IMR-90 (cell line): ENCODE data around the gene HNRNPLL. TPM values are rescaled to one million over a fixed set of nuclear protein-coding genes. Genes with fewer than 3 reads are reported as not detected.

Experiments used
- ATAC-seq: fragments of 200-7000 bp; cut with Tn5 transposase; 2 replicates; pipeline ENCODE4 v1.9.1; 2020; ENCODE audit warnings: low read depth, mild to moderate bottlenecking, moderate library complexity
- BruUV-seq: library from RNA; stranded (reverse); fragments of 400-500 nt; replicated peaks from 2 replicates; lab custom pipeline; 2021; lab: Mats Ljungman, UMichigan
- CTCF ChIA-PET: fragments of 300-600 bp; formaldehyde crosslinking; extraction: SDS; loops from one replicate; lab custom pipeline; 2021; ENCODE audit warnings: antibody characterized with exemption; lab: Yijun Ruan, JAX
- POLR2A ChIA-PET: fragments of 300-600 bp; sonication (Branson Sonifier 250); formaldehyde crosslinking; loops from one replicate; lab custom pipeline; 2022; ENCODE audit warnings: antibody characterized with exemption; ENCODE audit not compliant: unreplicated experiment; lab: Charles Lee
- DNase-seq: peaks from one replicate; pipeline ENCODE4 v3.0.0; 2013
- H2AFZ ChIP-seq: replicated peaks from 2 replicates; pipeline ENCODE3; 2013; ENCODE audit warnings: low read length, mild to moderate bottlenecking; ENCODE audit not compliant: poor library complexity
- H2AK5ac ChIP-seq: 2 replicates; pipeline ENCODE4 v1.6.1; 2013; ENCODE audit warnings: low read depth, low read length, inconsistent platforms
- H2AK9ac ChIP-seq: replicated peaks from 2 replicates; pipeline ENCODE3; 2013; ENCODE audit warnings: mild to moderate bottlenecking, low read depth, low read length, moderate library complexity; ENCODE audit not compliant: poor library complexity
- H2BK120ac ChIP-seq: 2 replicates; pipeline ENCODE4 v1.6.1; 2013; ENCODE audit warnings: low read depth, low read length, inconsistent platforms
- H2BK15ac ChIP-seq: 3 replicates; pipeline ENCODE4 v1.6.1; 2013; ENCODE audit warnings: low read depth, low read length, inconsistent platforms
- H2BK20ac ChIP-seq: 2 replicates; pipeline ENCODE4 v1.6.1; 2013; ENCODE audit warnings: low read depth, mild to moderate bottlenecking, inconsistent platforms, low read length, moderate library complexity
- H2BK5ac ChIP-seq: 2 replicates; pipeline ENCODE4 v1.6.1; 2013; ENCODE audit warnings: mild to moderate bottlenecking, low read depth, low read length, inconsistent platforms; ENCODE audit not compliant: poor library complexity, severe bottlenecking
- H3K14ac ChIP-seq: replicated peaks from 2 replicates; pipeline ENCODE4 v1.6.1; 2013; ENCODE audit warnings: low read depth, low read length, inconsistent platforms
- H3K18ac ChIP-seq: 2 replicates; pipeline ENCODE4 v1.6.1; 2013; ENCODE audit warnings: low read depth, low read length, control low read depth
- H3K23ac ChIP-seq: 2 replicates; pipeline ENCODE4 v1.6.1; 2013; ENCODE audit warnings: low read depth, low read length, inconsistent platforms
- H3K27ac ChIP-seq: 2 replicates; pipeline ENCODE4 v1.5.1; 2013; ENCODE audit warnings: mild to moderate bottlenecking, control low read depth, low read length; ENCODE audit not compliant: insufficient read depth
- H3K27me3 ChIP-seq: 2 replicates; pipeline ENCODE4 v1.6.1; 2013; ENCODE audit warnings: low read length; ENCODE audit not compliant: control insufficient read depth, insufficient read depth
- H3K36me3 ChIP-seq: 2 replicates; pipeline ENCODE4 v1.6.1; 2013; ENCODE audit warnings: low read length, mixed read lengths; ENCODE audit not compliant: control insufficient read depth, insufficient read depth
- H3K4ac ChIP-seq: 2 replicates; pipeline ENCODE4 v1.6.1; 2013; ENCODE audit warnings: low read depth, low read length, inconsistent platforms
- H3K4me1 ChIP-seq: 2 replicates; pipeline ENCODE4 v1.6.1; 2013; ENCODE audit warnings: low read length, mixed read lengths; ENCODE audit not compliant: control insufficient read depth, insufficient read depth
- H3K4me2 ChIP-seq: 2 replicates; pipeline ENCODE4 v1.6.1; 2013; ENCODE audit warnings: low read depth, mild to moderate bottlenecking, control low read depth, low read length, moderate library complexity
- H3K4me3 ChIP-seq: 2 replicates; pipeline ENCODE4 v1.5.1; 2013; ENCODE audit warnings: low read depth, mild to moderate bottlenecking, control low read depth, low read length, moderate library complexity; ENCODE audit not compliant: insufficient read depth
- H3K56ac ChIP-seq: 2 replicates; pipeline ENCODE4 v1.6.1; 2013; ENCODE audit warnings: low read length, inconsistent platforms; ENCODE audit not compliant: insufficient read depth; ENCODE audit errors: extremely low read depth
- H3K79me1 ChIP-seq, 2 experiments: 2 replicates each; pipeline ENCODE4 v1.6.1; 2013; ENCODE audit warnings: low read length in 2 of 2, inconsistent platforms in 1 of 2, low read depth in 1 of 2
- H3K9ac ChIP-seq: 2 replicates; pipeline ENCODE4 v1.6.1; 2013; ENCODE audit warnings: low read depth, low read length, control low read depth
- H3K9me1 ChIP-seq: 2 replicates; pipeline ENCODE4 v1.6.1; 2013; ENCODE audit warnings: low read length, inconsistent platforms; ENCODE audit not compliant: insufficient read depth
- H3K9me3 ChIP-seq: 2 replicates; pipeline ENCODE4 v1.6.1; 2013; ENCODE audit warnings: low read length; ENCODE audit not compliant: control insufficient read depth, insufficient read depth
- H4K20me1 ChIP-seq: 2 replicates; pipeline ENCODE4 v1.6.1; 2013; ENCODE audit warnings: low read length, inconsistent platforms; ENCODE audit not compliant: insufficient read depth
- H4K5ac ChIP-seq: 2 replicates; pipeline ENCODE4 v1.6.1; 2013; ENCODE audit warnings: mild to moderate bottlenecking, low read depth, low read length, control low read depth
- H4K8ac ChIP-seq, 2 experiments: 2 replicates each; pipeline ENCODE4 v1.6.1; 2013; ENCODE audit warnings: low read depth in 2 of 2, low read length in 2 of 2, control low read depth in 1 of 2, inconsistent platforms in 1 of 2
- H4K91ac ChIP-seq: 2 replicates; pipeline ENCODE4 v1.6.1; 2013; ENCODE audit warnings: low read depth, low read length, inconsistent platforms; ENCODE audit not compliant: insufficient read depth
- FOS ChIP-seq: fragments of 150-350 bp; IDR thresholded peaks from 2 replicates; pipeline ENCODE4 v1.6.1; 2016; ENCODE audit warnings: low read depth, low read length
- MAFK ChIP-seq: IDR thresholded peaks from 2 replicates; pipeline ENCODE4 v1.6.1; 2012; ENCODE audit warnings: low read depth, low read length, improper control_type of control experiment
- MAZ ChIP-seq: IDR thresholded peaks from 2 replicates; pipeline ENCODE4 v1.6.1; 2012; ENCODE audit warnings: low read depth, mild to moderate bottlenecking, low read length, improper control_type of control experiment, moderate library complexity, borderline replicate concordance
- MXI1 ChIP-seq: IDR thresholded peaks from 2 replicates; pipeline ENCODE4 v1.6.1; 2012; ENCODE audit warnings: low read depth, mild to moderate bottlenecking, low read length, moderate library complexity, borderline replicate concordance
- POLR2A ChIP-seq: IDR thresholded peaks from 2 replicates; pipeline ENCODE4 v1.6.1; 2012; ENCODE audit warnings: mild to moderate bottlenecking, low read depth, low read length
- RFX5 ChIP-seq: IDR thresholded peaks from 2 replicates; pipeline ENCODE4 v1.8.0; 2012; ENCODE audit warnings: low read depth, mild to moderate bottlenecking, low read length, moderate library complexity
- dilution Hi-C: fragments of 300-500 bp; cut with HindIII; formaldehyde crosslinking; loops from one replicate; pipeline ENCODE4 v1.14.3; 2018; ENCODE audit warnings: low sequenced_read_pairs; ENCODE audit not compliant: unreplicated experiment
- in situ Hi-C: fragments of 300-500 bp; cut with MboI; formaldehyde crosslinking; loops from 3 replicates; pipeline ENCODE4 v1.14.3; 2019; ENCODE audit warnings: low sequenced_read_pairs, inconsistent platforms, mixed read lengths
- intact Hi-C: fragments of 100-400 bp; cut with micrococcal nuclease; formaldehyde crosslinking; loops from 2 replicates; pipeline ENCODE4 v1.10.0; 2022
- polyA plus RNA-seq, 3 experiments: library from polyadenylated mRNA; depleted of rRNA; stranded (reverse); fragments of >200 nt; gene quantifications; 2 replicates each; pipeline ENCODE4 v1.2.3, GENCODE V29; 2012; ENCODE audit warnings: low replicate concordance in 1 of 3
- total RNA-seq: library from RNA; depleted of rRNA; stranded (reverse); fragments of >200 nt; gene quantifications from 2 replicates; pipeline ENCODE4 v1.2.3, GENCODE V29; 2012
- TF ChIP-seq, protein P1 (sequence below): conservative IDR thresholded peaks from 2 replicates; pipeline ENCODE4 v1.5.1; 2012; ENCODE audit warnings: mild to moderate bottlenecking, low read depth, low read length, improper control_type of control experiment
- TF ChIP-seq, protein P2 (sequence below): fragments of 150-350 bp; IDR thresholded peaks from 2 replicates; pipeline ENCODE4 v1.6.1; 2017; ENCODE audit warnings: mild to moderate bottlenecking, antibody characterized with exemption, low read length, low read depth

Gene HNRNPLL
- total and polyA plus RNA-seq, 2 of the 4 experiments (the other 2 are of a cell fraction): 23.7 to 53.1 TPM

DNA sequence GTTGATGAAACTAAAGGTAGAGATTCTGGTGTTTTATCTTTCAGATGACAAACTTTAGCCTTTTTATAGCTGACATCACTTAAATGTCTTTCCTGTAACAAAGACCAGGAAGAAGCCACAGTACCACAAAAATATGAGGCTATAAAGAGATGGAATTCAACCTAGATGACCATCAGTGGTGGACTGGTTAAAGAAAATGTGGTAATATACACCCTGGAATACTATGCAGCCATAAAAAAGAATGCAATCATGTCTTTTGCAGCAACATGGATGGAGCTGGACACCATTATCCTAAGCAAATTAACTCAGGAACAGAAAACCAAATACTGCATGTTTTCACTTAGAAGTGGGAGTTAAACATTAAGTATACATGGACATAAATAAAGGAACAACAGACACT, 18.3 kb upstream of the HNRNPLL start:
- no peak for ATAC-seq
- no peak overlapping the region for H3K18ac ChIP-seq
- no peak overlapping the region for H2BK120ac ChIP-seq
- BruUV-seq: no TSS peak
- H3K9me1 ChIP-seq: no peaks in the 10 kb centered on the region
- H4K91ac ChIP-seq: no peak overlapping the region
- no peaks in the 10 kb centered on the region for H3K9me3 ChIP-seq
- no peak overlapping the region for H3K9ac ChIP-seq
- H2AK9ac ChIP-seq: no peak overlapping the region
- H3K14ac ChIP-seq: no peak overlapping the region
- no peaks in the 10 kb centered on the region for H3K4me1 ChIP-seq
- H3K4me2 ChIP-seq: no peak overlapping the region
- H2AK5ac ChIP-seq: no peak overlapping the region
- H4K8ac ChIP-seq: no peak overlapping the region
- H3K4ac ChIP-seq: no peak overlapping the region
- H2BK15ac ChIP-seq: no peak overlapping the region
- H4K5ac ChIP-seq: no peak overlapping the region
- no peaks in the 10 kb centered on the region for H4K20me1 ChIP-seq
- in situ Hi-C loops: no loop called here
- no peak overlapping the region for H2BK20ac ChIP-seq
- H3K79me1 ChIP-seq: no peaks in the 10 kb centered on the region
- CTCF ChIA-PET: interaction anchor here (0.6 kb wide), 1 partner anchor 20 kb away, joined by 3 read pairs; no protein-coding TSS in a partner anchor
- DNase-seq: no peak
- dilution Hi-C loops: no loop called here
- no peak overlapping the region for H3K56ac ChIP-seq
- no peak overlapping the region for H3K23ac ChIP-seq
- no peaks in the 10 kb centered on the region for H3K36me3 ChIP-seq
- TF ChIP-seq RFX5: no peak
- no peak for TF ChIP-seq MAFK
- no peak for TF ChIP-seq MXI1
- no peak for TF ChIP-seq POLR2A
- no peak for TF ChIP-seq FOS
- no peak for TF ChIP-seq MAZ
- TF ChIP-seq, protein P1, sequence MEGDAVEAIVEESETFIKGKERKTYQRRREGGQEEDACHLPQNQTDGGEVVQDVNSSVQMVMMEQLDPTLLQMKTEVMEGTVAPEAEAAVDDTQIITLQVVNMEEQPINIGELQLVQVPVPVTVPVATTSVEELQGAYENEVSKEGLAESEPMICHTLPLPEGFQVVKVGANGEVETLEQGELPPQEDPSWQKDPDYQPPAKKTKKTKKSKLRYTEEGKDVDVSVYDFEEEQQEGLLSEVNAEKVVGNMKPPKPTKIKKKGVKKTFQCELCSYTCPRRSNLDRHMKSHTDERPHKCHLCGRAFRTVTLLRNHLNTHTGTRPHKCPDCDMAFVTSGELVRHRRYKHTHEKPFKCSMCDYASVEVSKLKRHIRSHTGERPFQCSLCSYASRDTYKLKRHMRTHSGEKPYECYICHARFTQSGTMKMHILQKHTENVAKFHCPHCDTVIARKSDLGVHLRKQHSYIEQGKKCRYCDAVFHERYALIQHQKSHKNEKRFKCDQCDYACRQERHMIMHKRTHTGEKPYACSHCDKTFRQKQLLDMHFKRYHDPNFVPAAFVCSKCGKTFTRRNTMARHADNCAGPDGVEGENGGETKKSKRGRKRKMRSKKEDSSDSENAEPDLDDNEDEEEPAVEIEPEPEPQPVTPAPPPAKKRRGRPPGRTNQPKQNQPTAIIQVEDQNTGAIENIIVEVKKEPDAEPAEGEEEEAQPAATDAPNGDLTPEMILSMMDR: no peak
- TF ChIP-seq, protein P2, sequence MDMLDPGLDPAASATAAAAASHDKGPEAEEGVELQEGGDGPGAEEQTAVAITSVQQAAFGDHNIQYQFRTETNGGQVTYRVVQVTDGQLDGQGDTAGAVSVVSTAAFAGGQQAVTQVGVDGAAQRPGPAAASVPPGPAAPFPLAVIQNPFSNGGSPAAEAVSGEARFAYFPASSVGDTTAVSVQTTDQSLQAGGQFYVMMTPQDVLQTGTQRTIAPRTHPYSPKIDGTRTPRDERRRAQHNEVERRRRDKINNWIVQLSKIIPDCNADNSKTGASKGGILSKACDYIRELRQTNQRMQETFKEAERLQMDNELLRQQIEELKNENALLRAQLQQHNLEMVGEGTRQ: no peak
- H2BK5ac ChIP-seq: no peak overlapping the region
- POLR2A ChIA-PET: no interaction called here
- peaks cover 9% of the 10 kb centered on the region for H3K27me3 ChIP-seq
- H3K27ac ChIP-seq: no peak overlapping the region
- no peak overlapping the region for H3K4me3 ChIP-seq
- intact Hi-C loops: no loop called here
- H2AFZ ChIP-seq: no peak overlapping the region
